CD4-positive, CD25-positive, alpha-beta regulatory T cell (primary cell): ENCODE results near the gene TRIM65. TPM values are rescaled to one million over a fixed set of nuclear protein-coding genes. Genes with fewer than 3 reads are reported as not detected.
A peak's percentile ranks its signal among the peaks of the same experiment; 100 is the strongest.
"Not testable (repeated sequence)": the region's sequence is repeated elsewhere in the genome, so short reads cannot be mapped to it uniquely, and the experiment has no call there.

Experiments
- ATAC-seq, 2 donors: fragments of 150-1000 bp; cut with Tn5 transposase; one replicate each; pipeline ENCODE4 v1.10.0; 2021; ENCODE audit warnings: low read depth in 2 of 2, moderate number of reproducible peaks in 2 of 2, moderate library complexity in 1 of 2
- DNase-seq, 3 donors: peaks; one replicate each; pipeline versions ENCODE4 v3.0.0 to v3.0.0-alpha.2; 2012 to 2022; ENCODE audit warnings: mixed read lengths in 1 of 3
- H3K27ac ChIP-seq: one replicate; pipeline ENCODE4 v1.7.0; 2013; ENCODE audit warnings: mild to moderate bottlenecking, low read length; ENCODE audit not compliant: insufficient read depth, poor library complexity, severe bottlenecking
- H3K27me3 ChIP-seq: one replicate; pipeline ENCODE4 v1.7.0; 2013; ENCODE audit warnings: low read length; ENCODE audit not compliant: control insufficient read depth, insufficient read depth
- H3K36me3 ChIP-seq: one replicate; pipeline ENCODE4 v1.7.0; 2013; ENCODE audit warnings: mild to moderate bottlenecking, low read length, moderate library complexity; ENCODE audit not compliant: control insufficient read depth, insufficient read depth
- H3K4me1 ChIP-seq: 2 replicates; pipeline ENCODE4 v1.7.0; 2013; ENCODE audit warnings: mild to moderate bottlenecking, low read length; ENCODE audit not compliant: insufficient read depth, control insufficient read depth, poor library complexity, severe bottlenecking
- H3K4me3 ChIP-seq: one replicate; pipeline ENCODE4 v1.7.0; 2013; ENCODE audit warnings: low read depth, mild to moderate bottlenecking, low read length, moderate library complexity
- H3K9me3 ChIP-seq, 2 experiments: 1 replicate in 1 of 2; 2 replicates in 1 of 2; pipeline ENCODE4 v1.7.0; 2013; ENCODE audit warnings: low read length in 2 of 2, mild to moderate bottlenecking in 1 of 2, moderate library complexity in 1 of 2; ENCODE audit not compliant: control insufficient read depth in 2 of 2
- H3K27ac Mint-ChIP-seq, 3 donors: one replicate each; pipeline ENCODE4 v1.8.0; 2020 to 2022; ENCODE audit warnings: mild to moderate bottlenecking in 3 of 3, mixed read lengths in 3 of 3, moderate library complexity in 2 of 3
- H3K27me3 Mint-ChIP-seq: one replicate; pipeline ENCODE4 v1.8.0; 2022; ENCODE audit warnings: mild to moderate bottlenecking, mixed read lengths
- H3K36me3 Mint-ChIP-seq: one replicate; pipeline ENCODE4 v1.8.0; 2020; ENCODE audit warnings: mixed read lengths
- H3K4me1 Mint-ChIP-seq, 4 donors: one replicate each; pipeline ENCODE4 v1.8.0; 2020 to 2022; ENCODE audit warnings: mixed read lengths in 4 of 4, mild to moderate bottlenecking in 1 of 4
- H3K4me3 Mint-ChIP-seq, 4 donors: one replicate each; pipeline ENCODE4 v1.8.0; 2020 to 2022; ENCODE audit warnings: mild to moderate bottlenecking in 4 of 4, mixed read lengths in 4 of 4, moderate library complexity in 3 of 4
- H3K9me3 Mint-ChIP-seq, 7 donors: one replicate each; pipeline ENCODE4 v1.8.0; 2020 to 2022; ENCODE audit warnings: mixed read lengths in 7 of 7, mild to moderate bottlenecking in 3 of 7, moderate library complexity in 2 of 7
- polyA plus RNA-seq, 4 donors: library from polyadenylated mRNA; unstranded; fragments of 300-500 nt; fragmentation: Illumina TruSeq; gene quantifications; one replicate each; pipeline ENCODE4 v1.2.3, GENCODE V29; 2021
- total RNA-seq: library from RNA; stranded (reverse); gene quantifications from one replicate; pipeline ENCODE4 v1.2.3, GENCODE V29; 2022

The TRIM65 gene
- total and polyA plus RNA-seq, 5 donors from 2014 or later = 16.9 to 24.3 (median 19.9) TPM

DNA sequence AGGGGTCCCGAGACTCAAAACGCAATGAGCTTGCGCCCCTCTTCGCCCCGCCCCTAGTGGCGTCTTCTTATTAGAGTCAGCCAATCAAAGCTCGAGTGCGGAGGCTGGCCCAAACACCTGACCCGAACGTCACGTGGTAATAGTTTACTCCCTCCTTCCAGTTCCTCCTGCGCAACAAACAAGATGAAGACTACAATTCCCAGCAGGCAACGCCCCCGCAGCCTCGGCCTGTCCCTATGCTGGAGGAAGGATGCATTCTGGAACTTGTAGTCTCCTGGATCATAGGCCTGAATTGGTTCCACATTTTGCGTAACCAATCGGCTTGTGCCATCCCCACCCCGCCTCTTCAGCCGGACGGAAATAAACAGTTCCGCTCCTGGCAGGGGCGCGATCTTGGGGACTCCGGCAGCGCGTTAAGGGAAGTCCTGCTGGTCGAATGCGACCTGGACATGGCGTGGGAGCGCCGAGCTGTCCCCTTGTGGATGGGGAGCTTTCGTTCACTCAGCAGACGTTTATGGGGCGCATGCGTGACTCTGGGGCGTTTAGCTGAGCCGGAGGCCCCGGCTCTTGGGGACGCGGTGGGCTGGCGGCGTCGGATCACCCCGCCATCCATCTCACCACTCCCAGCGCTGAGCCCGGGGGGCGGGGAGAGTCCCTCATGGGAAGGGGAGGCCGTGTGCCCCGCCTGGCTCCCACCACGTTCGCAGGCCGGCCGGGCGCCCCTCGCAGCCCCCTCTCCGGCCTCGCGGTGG, 41.3 kb downstream of the TRIM65 start, which contains the start of gene WBP2:
Gene WBP2 (minus strand): TSS at position 26 of the 752 bp plus-strand sequence. CDS start 38 bp downstream, outside the sequence.
- Histone ChIP-seq H3K27me3 (no peaks in the 10 kb centered on the region), H3K9me3 (no peaks in the 10 kb centered on the region), H3K4me1 (peaks cover 36% of the 10 kb centered on the region), H3K27ac (peak within 1 kb of the TSS; percentile 92), H3K4me3 (peak within 1 kb of the TSS; percentile 93), H3K36me3 (peaks cover 12% of the 10 kb centered on the region)
- ATAC-seq (peak; percentile 91 to 94), DNase-seq (peak; percentile 96 to 100 (median 99))
- Mint-ChIP-seq H3K9me3 (peaks cover 0 to 1% (median 0%) of the 10 kb centered on the region in 7 donors), H3K36me3 (peaks cover 3% of the 10 kb centered on the region), H3K27me3 (no peaks in the 10 kb centered on the region), H3K27ac (peak within 1 kb of the TSS in 2 of 3 donors; percentile 94 to 98), H3K4me3 (peak within 1 kb of the TSS in 3 of 4 donors; percentile 91 to 92 (median 92)), H3K4me1 (peaks cover 5 to 50% (median 26%) of the 10 kb centered on the region in 4 donors)

DNA sequence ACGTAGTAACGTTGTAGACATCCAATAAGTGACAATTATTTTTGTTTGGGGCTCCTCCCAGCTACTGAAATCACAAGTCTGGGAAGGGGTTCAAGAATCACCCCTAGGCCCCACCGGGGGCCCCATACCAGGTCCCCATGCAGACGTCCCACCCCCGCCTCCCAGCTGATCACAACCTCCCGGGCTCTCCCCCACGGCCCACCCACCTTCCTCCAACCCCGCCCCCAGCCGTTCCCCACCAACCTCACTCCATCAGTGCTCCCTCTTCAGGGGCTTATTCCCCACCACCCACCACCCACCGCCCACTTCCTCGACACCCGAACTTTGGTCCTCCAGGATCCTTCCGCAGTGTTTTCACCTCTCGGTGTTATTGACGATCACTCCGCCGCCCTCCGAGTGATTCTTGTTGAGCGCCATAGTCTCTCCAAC, 41.9 kb downstream of the TRIM65 start:
- H3K9me3 Mint-ChIP-seq = peaks cover 0 to 1% (median 0%) of the 10 kb centered on the region in 7 donors
- DNase-seq = no peak
- no peak overlapping the region for H3K27ac Mint-ChIP-seq
- H3K36me3 ChIP-seq = peaks cover 16% of the 10 kb centered on the region
- H3K27ac ChIP-seq = peak overlapping the region; percentile 92
- H3K27me3 ChIP-seq = no peaks in the 10 kb centered on the region
- H3K9me3 ChIP-seq = no peaks in the 10 kb centered on the region
- peaks cover 3% of the 10 kb centered on the region for H3K36me3 Mint-ChIP-seq
- H3K4me3 Mint-ChIP-seq = no peak overlapping the region
- no peaks in the 10 kb centered on the region for H3K27me3 Mint-ChIP-seq
- H3K4me1 ChIP-seq = peaks cover 36% of the 10 kb centered on the region
- peak overlapping the region; percentile 93 for H3K4me3 ChIP-seq
- peaks cover 5 to 51% (median 26%) of the 10 kb centered on the region in 4 donors for H3K4me1 Mint-ChIP-seq
- peak in 1 of 2 donors; percentile 0 for ATAC-seq

DNA sequence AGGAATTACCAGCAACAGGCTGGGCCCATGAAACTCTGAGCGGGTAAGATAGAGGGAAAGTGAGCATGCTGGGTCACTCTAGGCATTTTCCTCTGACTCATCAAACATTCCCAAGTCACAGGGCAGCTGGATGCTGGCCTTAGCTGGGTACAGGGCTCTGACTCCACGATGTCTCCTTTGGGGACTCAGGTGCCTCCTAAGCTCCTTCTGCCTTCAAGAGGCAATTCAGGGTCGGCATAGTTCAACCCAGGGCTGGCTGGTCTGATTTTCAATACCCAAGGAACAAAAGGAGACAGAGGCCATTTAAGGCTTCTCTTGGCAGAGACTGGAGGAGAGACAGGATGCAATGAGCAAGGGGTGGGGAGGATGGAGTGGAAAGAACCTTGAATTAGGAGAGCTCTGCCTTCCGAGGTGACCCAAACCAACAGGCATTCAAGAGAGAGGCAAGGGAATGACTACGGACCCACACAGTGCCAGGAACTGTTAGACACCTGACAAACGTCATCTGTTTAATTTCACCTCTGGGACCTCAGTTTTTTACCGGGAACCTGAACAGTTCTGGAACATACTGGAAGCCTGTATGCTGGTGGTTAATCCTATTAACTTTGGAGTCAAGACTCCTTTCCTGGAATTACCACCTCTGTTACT, 42.5 kb downstream of the TRIM65 start:
- no peak overlapping the region for H3K27ac Mint-ChIP-seq
- DNase-seq = no peak

DNA sequence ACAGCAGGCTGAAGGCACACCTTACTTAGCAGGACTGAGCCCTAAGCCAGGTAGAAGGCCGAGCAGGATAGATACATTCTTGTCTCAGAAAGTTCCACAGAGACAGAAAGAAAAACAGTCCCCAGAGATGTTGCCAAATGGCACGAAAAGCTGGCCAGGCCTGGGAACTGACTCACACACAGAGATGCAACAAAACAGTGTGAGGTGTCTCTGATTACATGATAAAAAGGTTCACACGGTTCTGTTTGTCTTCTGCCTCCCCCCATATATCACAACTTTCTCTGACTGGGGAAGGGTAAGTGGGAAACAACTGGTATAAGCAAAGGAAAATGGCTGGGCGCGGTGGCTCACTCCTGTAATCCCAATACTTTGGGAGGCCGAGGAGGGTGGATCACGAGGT, 43.3 kb downstream of the TRIM65 start:
- no peak for ATAC-seq
- H3K9me3 Mint-ChIP-seq = peaks cover 0 to 1% (median 0%) of the 10 kb centered on the region in 7 donors

More for the DNA sequence above, 42.5 kb downstream of the TRIM65 start:
- peaks cover 22% of the 10 kb centered on the region for H3K36me3 ChIP-seq
- H3K27me3 Mint-ChIP-seq = no peaks in the 10 kb centered on the region
- peak overlapping the region; percentile 93 for H3K4me3 ChIP-seq
- ATAC-seq = no peak
- no peaks in the 10 kb centered on the region for H3K9me3 ChIP-seq
- H3K9me3 Mint-ChIP-seq = peaks cover 0 to 1% (median 0%) of the 10 kb centered on the region in 7 donors
- peaks cover 9% of the 10 kb centered on the region for H3K36me3 Mint-ChIP-seq
- peaks cover 5 to 51% (median 30%) of the 10 kb centered on the region in 4 donors for H3K4me1 Mint-ChIP-seq
- H3K4me1 ChIP-seq = peaks cover 36% of the 10 kb centered on the region
- peak overlapping the region; percentile 92 for H3K27ac ChIP-seq
- H3K4me3 Mint-ChIP-seq = no peak overlapping the region
- H3K27me3 ChIP-seq = no peaks in the 10 kb centered on the region

DNA sequence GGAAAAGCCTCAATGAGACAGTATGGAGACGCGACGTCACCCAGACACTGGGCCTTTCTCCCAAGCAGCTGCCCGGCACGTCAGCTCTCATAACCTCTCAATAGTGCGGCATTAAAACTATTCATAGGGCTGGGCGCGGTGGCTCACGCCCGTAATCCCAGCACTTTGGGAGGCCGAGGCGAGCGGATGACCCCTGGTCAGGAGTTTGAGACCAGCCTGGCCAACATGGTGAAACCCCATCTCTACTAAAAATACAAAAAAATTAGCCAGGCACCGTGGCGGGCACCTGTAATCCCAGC, 45.1 kb downstream of the TRIM65 start:
- Mint-ChIP-seq H3K36me3 (peaks cover 16% of the 10 kb centered on the region), H3K4me3 (peak overlapping the region in 3 of 4 donors; percentile 10 to 75 (median 43)), H3K4me1 (peaks cover 9 to 44% (median 30%) of the 10 kb centered on the region in 4 donors)
- peaks cover 33% of the 10 kb centered on the region for H3K4me1 ChIP-seq
- ATAC-seq, H3K4me3 ChIP-seq, H3K27me3 ChIP-seq, H3K27ac Mint-ChIP-seq, H3K27me3 Mint-ChIP-seq, H3K27ac ChIP-seq, H3K9me3 Mint-ChIP-seq, H3K9me3 ChIP-seq, DNase-seq: not testable (repeated sequence)
- H3K36me3 ChIP-seq = peaks cover 47% of the 10 kb centered on the region

More for the DNA sequence above, 43.3 kb downstream of the TRIM65 start:
- Mint-ChIP-seq H3K4me3 (peak overlapping the region in 1 of 4 donors; percentile 74), H3K27me3 (no peaks in the 10 kb centered on the region), H3K27ac (peak overlapping the region; percentile 26 to 55 (median 35)), H3K4me1 (peaks cover 6 to 49% (median 27%) of the 10 kb centered on the region in 4 donors), H3K36me3 (peaks cover 14% of the 10 kb centered on the region)
- Histone ChIP-seq H3K27me3 (no peaks in the 10 kb centered on the region), H3K4me3 (no peak overlapping the region), H3K36me3 (peaks cover 30% of the 10 kb centered on the region), H3K9me3 (no peaks in the 10 kb centered on the region), H3K27ac (peak overlapping the region; percentile 47), H3K4me1 (peaks cover 34% of the 10 kb centered on the region)
- DNase-seq = no peak

DNA sequence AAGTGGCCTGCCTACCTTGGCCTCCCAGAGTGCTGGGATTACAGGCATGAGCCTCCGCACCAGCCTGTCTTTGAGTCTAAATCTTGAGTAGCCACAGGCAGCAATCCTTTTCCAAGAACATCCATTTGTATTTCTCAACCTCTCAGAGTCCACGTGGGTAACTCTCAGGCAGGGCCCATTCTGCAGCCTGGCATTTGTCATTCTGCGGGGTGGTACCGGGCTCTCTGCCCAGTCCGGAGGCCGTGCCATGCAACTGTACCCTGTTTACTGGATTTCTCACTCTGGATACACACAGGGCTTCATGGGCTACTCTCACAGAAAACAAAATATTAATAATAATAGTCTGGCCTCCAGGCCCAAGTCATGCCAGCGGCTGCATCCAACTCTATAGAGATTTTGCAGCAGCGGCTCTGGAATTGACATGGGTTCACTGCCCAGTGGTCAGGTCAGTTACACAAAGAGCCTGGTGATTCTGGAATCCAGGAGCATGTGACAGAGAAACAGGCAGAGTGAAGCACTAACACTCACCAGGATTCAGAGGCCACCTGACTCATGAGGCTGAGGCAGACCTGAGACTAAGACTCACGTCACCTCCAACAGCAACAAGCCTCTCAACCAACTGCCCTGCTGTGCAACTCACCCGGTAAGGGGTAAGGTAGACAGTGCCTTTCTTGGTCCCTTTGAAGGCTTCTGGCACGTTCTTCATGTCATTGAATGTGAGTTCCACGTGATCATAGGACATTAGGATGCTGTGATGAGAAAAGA, 45.6 kb downstream of the TRIM65 start:
- Histone ChIP-seq H3K27ac (no peak overlapping the region), H3K36me3 (peaks cover 50% of the 10 kb centered on the region), H3K4me3 (no peak overlapping the region), H3K27me3 (no peaks in the 10 kb centered on the region), H3K9me3 (no peaks in the 10 kb centered on the region), H3K4me1 (peaks cover 29% of the 10 kb centered on the region)
- Mint-ChIP-seq H3K27me3 (no peaks in the 10 kb centered on the region), H3K27ac (no peak overlapping the region), H3K4me3 (peak overlapping the region in 3 of 4 donors; percentile 10 to 75 (median 43)), H3K4me1 (peaks cover 4 to 39% (median 25%) of the 10 kb centered on the region in 4 donors), H3K9me3 (peaks cover 0 to 1% (median 0%) of the 10 kb centered on the region in 7 donors), H3K36me3 (peaks cover 16% of the 10 kb centered on the region)
- no peak for DNase-seq
- ATAC-seq = no peak

DNA sequence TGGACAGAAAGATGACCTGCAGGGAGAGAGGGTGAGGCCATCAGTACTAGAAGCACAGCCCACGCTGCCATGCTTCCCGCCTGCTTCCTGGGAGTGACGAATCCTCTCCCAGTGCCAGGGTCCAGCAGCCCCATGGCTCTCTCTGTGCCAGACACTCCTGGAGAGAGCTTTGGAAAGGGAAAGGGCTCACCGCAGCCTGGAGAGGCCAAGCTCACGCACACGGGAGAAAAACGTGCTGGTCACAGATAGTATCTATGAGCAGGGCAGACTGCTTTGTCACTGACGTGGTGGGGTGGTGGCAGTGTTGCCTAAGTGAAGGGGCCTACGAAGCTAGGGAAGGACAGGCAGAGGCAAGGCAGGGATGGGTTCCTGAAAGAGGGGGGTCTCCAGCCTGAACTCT, 47.0 kb downstream of the TRIM65 start:
- H3K27me3 ChIP-seq = no peaks in the 10 kb centered on the region
- Mint-ChIP-seq H3K27ac (peak overlapping the region in 1 of 3 donors; percentile 11), H3K36me3 (peaks cover 16% of the 10 kb centered on the region)

More for the DNA sequence above, 47.0 kb downstream of the TRIM65 start:
- Histone ChIP-seq H3K9me3 (no peaks in the 10 kb centered on the region), H3K4me3 (no peak overlapping the region), H3K36me3 (peaks cover 56% of the 10 kb centered on the region), H3K4me1 (peaks cover 31% of the 10 kb centered on the region), H3K27ac (no peak overlapping the region)
- DNase-seq (no peak), ATAC-seq (no peak)
- Mint-ChIP-seq H3K4me1 (peaks cover 4 to 49% (median 25%) of the 10 kb centered on the region in 4 donors), H3K9me3 (peaks cover 0 to 1% (median 0%) of the 10 kb centered on the region in 7 donors), H3K4me3 (peak overlapping the region in 1 of 4 donors; percentile 75), H3K27me3 (no peaks in the 10 kb centered on the region)
